Natural killer cell (primary cell): Measurements from ENCODE around the gene FAM219A. TPM values are rescaled to one million over a fixed set of nuclear protein-coding genes. Genes with fewer than 3 reads are reported as not detected.
A peak's percentile ranks its signal among the peaks of the same experiment; 100 is the strongest.
"Not testable (repeated sequence)": the region's sequence is repeated elsewhere in the genome, so short reads cannot be mapped to it uniquely, and the experiment has no call there.

Experiments used
- ATAC-seq, 3 donors: fragments of 150-1000 bp in 2 of 3; fragments of 200-7000 bp in 1 of 3; cut with Tn5 transposase; 1 replicate in 1 of 3; 2 replicates in 2 of 3; pipeline ENCODE4 v1.10.0; 2021; ENCODE audit warnings: mild to moderate bottlenecking in 2 of 3, moderate library complexity in 2 of 3
- DNase-seq, 2 donors: peaks; one replicate each; pipeline versions ENCODE4 v3.0.0 to v3.0.0-alpha.2; 2013 to 2021; ENCODE audit warnings: mixed read lengths in 1 of 2
- H3K27ac ChIP-seq: one replicate; pipeline ENCODE4 v1.5.1; 2013; ENCODE audit warnings: mild to moderate bottlenecking, low read length
- H3K27me3 ChIP-seq: one replicate; pipeline ENCODE4 v1.6.1; 2013; ENCODE audit warnings: low read length; ENCODE audit not compliant: control insufficient read depth, insufficient read depth
- H3K36me3 ChIP-seq: one replicate; pipeline ENCODE4 v1.6.1; 2013; ENCODE audit warnings: low read length; ENCODE audit not compliant: control insufficient read depth, insufficient read depth
- H3K4me1 ChIP-seq: one replicate; pipeline ENCODE4 v1.6.1; 2013; ENCODE audit warnings: low read length; ENCODE audit not compliant: control insufficient read depth, insufficient read depth
- H3K4me3 ChIP-seq: one replicate; pipeline ENCODE4 v1.5.1; 2013; ENCODE audit warnings: low read length
- H3K9me3 ChIP-seq: one replicate; pipeline ENCODE4 v1.6.1; 2013; ENCODE audit warnings: low read length; ENCODE audit not compliant: control insufficient read depth, insufficient read depth
- H3K27ac Mint-ChIP-seq, 2 donors: one replicate each; pipeline ENCODE4 v1.8.0; 2022; ENCODE audit warnings: mild to moderate bottlenecking in 2 of 2, mixed read lengths in 2 of 2, moderate library complexity in 1 of 2
- H3K27me3 Mint-ChIP-seq, 2 donors: one replicate each; pipeline ENCODE4 v1.8.0; 2022; ENCODE audit warnings: low read depth in 2 of 2, mixed read lengths in 2 of 2
- H3K36me3 Mint-ChIP-seq: one replicate; pipeline ENCODE4 v1.8.0; 2022; ENCODE audit warnings: mixed read lengths
- H3K4me1 Mint-ChIP-seq, 2 donors: one replicate each; pipeline ENCODE4 v1.8.0; 2022; ENCODE audit warnings: mixed read lengths in 2 of 2
- H3K4me3 Mint-ChIP-seq: one replicate; pipeline ENCODE4 v1.8.0; 2022; ENCODE audit warnings: mild to moderate bottlenecking, moderate library complexity, mixed read lengths
- H3K9me3 Mint-ChIP-seq, 2 donors: one replicate each; pipeline ENCODE4 v1.8.0; 2022; ENCODE audit warnings: mixed read lengths in 2 of 2
- CTCF ChIP-seq: fragments of 200-600 bp; IDR thresholded peaks from one replicate; pipeline ENCODE4 v1.8.0; 2022; ENCODE audit warnings: antibody characterized with exemption
- WGBS: methylation state at CpG from one replicate; pipeline ENCODE4 v1.1.7; 2013; ENCODE audit warnings: missing lambda C conversion rate; ENCODE audit not compliant: insufficient coverage; 5-methylcytosine and 5-hydroxymethylcytosine counted together
- intact Hi-C: fragments of 100-400 bp; cut with micrococcal nuclease; formaldehyde crosslinking; loops from one replicate; pipeline ENCODE4 v1.14.2; 2022
- total RNA-seq, 4 donors: library from RNA; stranded (reverse); fragments of 120-200 nt in 1 of 4; gene quantifications; one replicate each; pipeline versions ENCODE4 v1.2.3 to v1.2.4, GENCODE V29; 2013 to 2022

The FAM219A gene
- total RNA-seq, 3 donors from 2014 or later (not counting 1 experiment from before 2014, with no cell fraction given), result 18.9 to 20.6 (median 19.2) TPM

GRCh38 chr9:34440017-34440416, 18.4 kb downstream of the FAM219A start:
- no peaks in the 10 kb centered on the region for H3K9me3 Mint-ChIP-seq
- no peaks in the 10 kb centered on the region for H3K27me3 Mint-ChIP-seq
- Histone ChIP-seq H3K36me3 (peaks cover 2% of the 10 kb centered on the region), H3K27ac (no peak overlapping the region), H3K4me3 (no peak overlapping the region), H3K27me3 (no peaks in the 10 kb centered on the region), H3K4me1 (peaks cover 3% of the 10 kb centered on the region), H3K9me3 (no peaks in the 10 kb centered on the region)
- H3K4me3 Mint-ChIP-seq, result no peak overlapping the region
- H3K36me3 Mint-ChIP-seq, result no peaks in the 10 kb centered on the region
- peaks cover 7 to 17% of the 10 kb centered on the region in 2 donors for H3K4me1 Mint-ChIP-seq
- DNase-seq (no peak), ATAC-seq (no peak)
- intact Hi-C loops, result no loop called here
- no peak for TF ChIP-seq CTCF
- H3K27ac Mint-ChIP-seq, result no peak overlapping the region

GRCh38 chr9:34438465-34438864, 19.9 kb downstream of the FAM219A start:
- H3K4me3 Mint-ChIP-seq, ATAC-seq, H3K9me3 Mint-ChIP-seq, H3K27me3 Mint-ChIP-seq, H3K27ac ChIP-seq, H3K27me3 ChIP-seq, H3K4me1 ChIP-seq, H3K4me3 ChIP-seq, H3K36me3 Mint-ChIP-seq, DNase-seq, H3K36me3 ChIP-seq, H3K27ac Mint-ChIP-seq, H3K9me3 ChIP-seq: not testable (repeated sequence)
- intact Hi-C loops, result loop anchor here (5.0 kb wide), 1 partner anchor 154 kb away; no protein-coding TSS in a partner anchor
- H3K4me1 Mint-ChIP-seq, result peaks cover 7 to 13% of the 10 kb centered on the region in 2 donors
- 97% methylated on average over 4 of the region's 4 CpGs for WGBS

GRCh38 chr9:34437926-34438307, 20.5 kb downstream of the FAM219A start:
- H3K9me3 ChIP-seq, H3K36me3 Mint-ChIP-seq, H3K9me3 Mint-ChIP-seq, H3K36me3 ChIP-seq, H3K4me3 ChIP-seq, H3K27me3 Mint-ChIP-seq, DNase-seq, H3K27ac Mint-ChIP-seq, H3K27me3 ChIP-seq, H3K27ac ChIP-seq, H3K4me1 ChIP-seq, H3K4me3 Mint-ChIP-seq, ATAC-seq: not testable (repeated sequence)
- H3K4me1 Mint-ChIP-seq, result peaks cover 7 to 11% of the 10 kb centered on the region in 2 donors
- intact Hi-C loops, result loop anchor here (1.0 to 5.0 kb wide), 3 partner anchors 62 to 196 kb away; no protein-coding TSS in a partner anchor
- WGBS, result 97% methylated on average over 28 of the region's 28 CpGs

- Mint-ChIP-seq H3K27me3 (no peaks in the 10 kb centered on the region), H3K27ac (no peak overlapping the region), H3K4me1 (peaks cover 7 to 12% of the 10 kb centered on the region in 2 donors), H3K36me3 (no peaks in the 10 kb centered on the region), H3K9me3 (no peaks in the 10 kb centered on the region), H3K4me3 (no peak overlapping the region)
- WGBS, result 83% methylated on average over 12 of the region's 14 CpGs
- TF ChIP-seq CTCF, result peak; percentile 73
- Histone ChIP-seq H3K4me3 (no peak overlapping the region), H3K27ac (no peak overlapping the region), H3K4me1 (peaks cover 3% of the 10 kb centered on the region), H3K36me3 (peaks cover 2% of the 10 kb centered on the region), H3K9me3 (no peaks in the 10 kb centered on the region), H3K27me3 (no peaks in the 10 kb centered on the region)
- peak; percentile 89 to 93 (median 92) for ATAC-seq
- DNase-seq, result peak; percentile 27 to 88
- intact Hi-C loops, result loop anchor here (1.0 to 5.0 kb wide), 3 partner anchors 63 to 197 kb away; no protein-coding TSS in a partner anchor
Measured at GRCh38 chr9:34437006-34437925, 21.1 kb downstream of the FAM219A start.
